HG03571 (cell line): ENCODE data around the gene WNT7B.

Source experiments
- ATAC-seq: cut with Tn5 transposase; IDR thresholded peaks from one replicate; pipeline ENCODE4 v1.9.1; 2021; ENCODE audit not compliant: unreplicated experiment

WNT7B gene

GRCh38 chr22:45974498-45974897, 2.5 kb downstream of the WNT7B start:
- ATAC-seq, result no peak

DNA sequence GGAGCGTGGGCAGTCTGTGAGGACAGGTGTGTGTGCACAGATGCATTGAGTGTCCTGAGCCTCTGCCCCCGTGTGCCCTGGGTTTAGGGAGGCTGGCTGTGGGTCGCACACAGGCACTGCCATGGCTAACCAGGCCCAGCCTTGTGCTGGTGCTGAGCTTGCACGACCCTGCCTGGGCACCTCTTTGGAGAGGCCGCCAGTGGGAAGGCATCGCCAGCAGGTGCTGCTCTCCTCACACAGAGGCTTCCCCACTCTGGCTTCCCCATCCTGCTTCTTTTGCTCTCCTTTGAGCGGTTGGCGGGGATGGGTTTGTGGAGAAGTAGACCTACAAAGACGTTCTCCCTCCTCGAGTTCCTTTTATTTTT, 4.1 kb downstream of the WNT7B start:
- no peak for ATAC-seq

DNA sequence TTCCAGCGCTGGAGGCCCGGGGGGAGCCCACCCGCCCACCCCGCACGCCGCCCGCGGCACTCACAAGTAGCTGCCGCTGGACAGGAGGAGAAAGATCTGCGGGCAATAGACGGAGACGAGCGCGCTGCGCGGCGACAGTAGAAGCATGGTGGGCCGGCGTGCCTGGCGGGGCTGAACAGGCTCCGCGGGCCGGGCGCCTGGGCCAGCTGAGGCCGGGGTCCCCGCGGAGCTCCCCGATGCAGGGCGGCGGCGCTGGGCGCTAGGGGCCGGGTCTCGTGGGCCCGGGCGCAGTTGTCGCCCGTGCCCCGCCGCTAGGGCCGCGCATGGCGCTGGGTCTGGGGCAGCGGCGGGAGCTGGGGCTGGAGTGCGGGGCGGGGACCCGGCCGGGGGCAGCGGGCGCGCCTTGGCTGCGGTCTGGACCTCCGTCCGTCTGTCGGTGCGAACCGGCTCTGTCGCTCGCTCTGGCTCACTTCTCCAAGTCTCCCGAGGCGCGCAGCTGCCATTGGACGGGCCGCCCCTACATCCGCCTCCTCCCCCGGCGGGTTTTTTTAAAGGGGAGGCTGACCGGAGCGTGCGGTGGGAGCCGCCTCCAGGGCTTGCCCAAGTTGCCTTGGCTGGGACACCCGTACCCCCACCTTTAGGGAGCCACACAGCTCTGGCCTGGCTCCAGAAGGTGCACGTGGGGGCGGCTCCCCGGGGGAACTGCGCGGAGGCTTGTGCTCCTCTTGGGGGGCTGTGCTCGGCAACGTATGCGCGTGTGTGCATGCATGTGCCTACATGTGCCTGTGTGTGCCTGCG, 4.7 kb downstream of the WNT7B start:
- no peak for ATAC-seq

DNA sequence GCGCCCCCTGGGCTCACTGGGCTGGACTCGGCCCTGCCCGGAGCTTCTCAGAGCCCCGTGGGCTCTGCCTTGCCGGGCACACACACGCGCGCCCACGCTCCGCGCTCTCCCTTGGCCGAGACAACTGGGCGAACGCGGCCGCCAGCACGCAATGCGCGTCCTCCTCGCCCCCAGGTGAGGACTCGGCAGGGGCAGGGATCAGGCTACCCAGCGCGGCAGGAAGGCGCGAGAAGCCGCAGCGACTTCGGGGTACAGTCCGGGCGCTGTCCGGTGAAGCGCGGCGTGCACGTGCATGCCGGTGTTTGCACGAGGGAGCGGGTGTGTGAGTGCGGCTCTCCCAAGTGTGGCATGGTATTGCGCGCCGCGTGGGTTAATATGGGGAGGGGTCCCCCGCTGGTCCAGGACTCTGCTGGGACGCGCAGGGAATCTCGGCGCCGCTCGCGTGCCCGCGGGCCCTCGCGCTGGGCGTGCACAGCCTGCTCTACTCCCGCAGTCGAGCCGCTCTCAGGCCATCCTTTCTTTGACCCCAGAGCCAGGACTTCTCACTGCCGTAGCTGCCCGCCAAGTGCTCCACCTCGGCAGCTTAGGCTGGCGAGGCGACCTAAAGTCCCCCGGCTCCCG, 5.4 kb downstream of the WNT7B start:
- ATAC-seq, result no peak

GRCh38 chr22:45970705-45971407, 6.1 kb downstream of the WNT7B start:
- no peak for ATAC-seq

DNA sequence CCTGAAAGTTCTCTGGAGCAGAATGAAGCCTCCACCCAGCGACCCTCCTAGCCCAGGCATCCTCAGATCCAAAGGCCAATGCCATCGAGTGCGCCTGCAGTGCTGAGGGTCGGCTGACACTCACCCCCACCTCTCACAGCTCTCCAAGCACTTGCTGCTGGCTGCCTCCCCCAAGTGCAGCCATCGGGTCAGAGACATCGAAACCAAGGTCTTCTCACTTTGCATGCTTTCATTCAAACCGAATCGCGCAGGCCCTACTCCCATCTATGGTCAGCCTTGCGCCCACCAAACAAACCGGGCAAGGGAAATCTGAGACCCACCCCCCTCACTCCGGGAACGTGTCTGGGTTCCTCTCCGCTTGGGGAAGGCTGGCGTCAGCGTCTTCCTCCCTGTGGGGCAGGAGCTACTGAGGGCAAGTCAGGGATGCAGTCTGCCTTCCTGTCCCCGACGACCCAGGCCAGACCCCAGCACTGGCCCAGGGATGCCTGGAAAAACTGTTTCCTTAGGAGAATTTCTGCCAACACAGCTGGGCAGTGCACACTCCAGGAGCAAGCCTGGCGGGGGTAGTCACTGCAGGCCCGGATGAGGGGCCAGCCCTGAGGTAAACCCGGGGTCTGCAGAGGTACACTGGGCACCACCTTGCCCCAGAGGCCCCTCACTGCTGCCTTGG, 7.0 kb downstream of the WNT7B start:
- no peak for ATAC-seq

GRCh38 chr22:45969414-45969799, 7.6 kb downstream of the WNT7B start:
- ATAC-seq, result no peak

DNA sequence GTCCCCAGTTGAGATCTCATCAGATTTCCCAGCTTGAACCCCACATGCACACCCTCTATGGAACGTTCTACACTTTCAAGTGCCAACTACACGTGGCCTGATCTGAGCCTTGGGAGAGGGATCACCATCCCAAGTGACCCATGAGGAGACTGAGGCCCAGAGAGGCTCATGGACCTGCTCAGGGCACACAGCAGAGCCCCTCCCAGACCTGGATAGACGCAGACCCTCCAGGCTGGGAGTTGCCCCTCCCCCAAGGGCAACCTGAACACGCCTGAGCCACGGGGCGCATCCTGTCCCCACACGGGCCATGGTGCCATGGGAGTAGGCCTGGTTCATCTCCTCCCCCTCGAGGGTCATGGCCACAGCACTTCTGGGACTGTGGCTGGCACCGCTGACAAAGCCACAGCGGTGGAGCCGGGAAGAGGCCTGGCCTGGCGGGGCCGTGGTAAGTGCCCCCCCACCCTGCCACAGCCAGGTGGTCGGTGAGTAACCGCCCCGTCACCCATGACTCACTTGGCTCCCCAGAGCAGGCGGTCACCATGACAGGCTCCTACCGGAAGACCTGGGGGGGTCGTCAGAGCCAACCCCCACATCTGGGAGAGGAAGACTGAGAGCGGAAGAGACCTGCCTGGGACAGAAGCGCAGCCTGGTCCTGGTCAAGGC, 8.1 kb downstream of the WNT7B start:
- no peak for ATAC-seq

GRCh38 chr22:45968003-45968650, 8.8 kb downstream of the WNT7B start:
- no peak for ATAC-seq

DNA sequence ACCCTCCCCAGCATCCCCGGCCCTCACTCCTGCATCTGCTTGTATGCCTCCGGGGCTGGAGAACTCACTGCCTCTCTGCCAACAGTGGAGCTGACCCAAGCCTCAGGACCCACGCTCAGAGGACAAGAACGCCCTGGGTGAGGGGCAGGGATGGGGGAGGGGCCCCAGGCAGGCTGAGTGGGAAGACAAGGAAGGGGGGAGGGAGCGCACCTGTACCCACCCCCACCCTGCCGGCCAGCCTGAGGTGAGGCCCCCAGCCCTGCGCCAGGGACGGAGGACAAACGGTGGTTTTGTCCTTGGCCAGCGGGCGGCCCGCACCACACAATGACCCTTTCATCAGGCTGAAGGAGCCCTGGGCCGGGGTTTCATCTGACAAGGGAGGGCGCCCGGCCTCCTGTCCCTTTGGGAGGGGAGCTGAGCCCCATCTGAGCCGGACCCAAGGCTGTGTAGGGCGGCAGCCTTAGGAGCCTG, 10.0 kb downstream of the WNT7B start:
- ATAC-seq, result no peak

GRCh38 chr22:45966320-45966894, 10.6 kb downstream of the WNT7B start:
- no peak for ATAC-seq

DNA sequence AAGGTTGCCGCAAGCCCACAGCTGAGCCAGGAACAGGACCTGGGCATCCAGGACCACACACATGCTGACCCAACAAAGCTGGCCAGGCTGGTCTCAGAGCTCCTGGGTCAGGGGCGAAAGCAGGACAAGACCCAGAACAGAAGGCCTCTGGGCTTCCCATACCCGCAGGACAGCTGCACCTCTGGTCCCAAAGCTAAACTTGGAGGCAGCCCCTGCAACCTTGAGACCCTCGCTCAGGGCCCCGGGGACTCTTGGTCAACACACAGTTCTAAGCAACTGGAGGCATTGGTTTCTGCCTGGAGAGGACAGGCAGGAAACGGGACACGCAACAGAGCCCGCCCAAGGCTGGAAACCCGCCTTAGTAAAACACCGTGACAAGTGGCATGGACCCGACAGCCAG, 11.4 kb downstream of the WNT7B start:
- no peak for ATAC-seq

DNA sequence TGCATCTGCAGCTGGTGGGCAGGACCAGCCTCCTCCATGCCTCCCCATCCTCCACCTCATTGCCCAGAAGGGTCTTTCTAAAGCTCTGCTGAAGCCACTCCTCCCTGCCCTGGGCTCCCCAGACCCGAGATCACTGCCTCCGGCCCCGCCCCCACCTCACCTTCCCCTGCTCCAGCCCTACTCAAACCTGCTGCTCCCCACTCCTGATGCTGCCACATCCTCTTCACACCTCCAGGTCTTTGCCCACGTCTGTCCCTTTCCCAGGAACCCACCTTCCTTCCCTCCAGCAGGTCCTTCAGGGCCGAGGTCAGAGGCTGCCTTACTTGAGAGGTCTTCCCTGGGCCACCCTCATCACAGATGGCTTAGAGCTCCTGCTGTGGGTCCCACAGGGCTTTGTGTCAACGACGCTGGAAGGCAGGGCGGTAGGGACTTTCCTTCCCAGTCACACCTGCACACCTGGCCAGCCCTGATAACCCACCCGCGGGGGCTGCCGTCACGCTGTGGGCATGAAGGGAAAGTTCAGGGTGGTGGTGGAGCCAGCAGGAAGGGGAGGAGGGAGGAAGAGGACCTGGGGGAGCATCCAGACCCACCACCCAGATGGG, 11.9 kb downstream of the WNT7B start:
- ATAC-seq, result no peak

DNA sequence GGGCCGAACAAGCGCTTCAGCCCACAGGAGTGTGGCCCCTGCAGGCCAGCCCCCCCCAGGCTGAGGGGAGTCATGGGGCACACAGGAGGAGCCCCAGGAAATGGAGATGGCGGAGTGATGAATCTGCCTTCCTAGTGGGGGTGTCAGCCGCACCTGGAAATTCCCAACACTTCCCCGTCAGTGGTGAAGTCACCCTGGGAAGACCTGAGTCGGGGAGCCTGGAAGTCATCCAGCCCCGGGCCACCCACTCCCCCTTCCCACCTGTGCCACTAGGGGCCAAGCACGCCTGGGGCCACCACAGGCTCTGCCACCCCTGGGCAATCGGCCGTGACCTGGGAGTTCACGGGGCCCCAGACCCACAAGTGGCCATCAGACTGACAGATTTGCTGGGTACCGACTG, 12.6 kb downstream of the WNT7B start:
- no peak for ATAC-seq

- no peak for ATAC-seq
Observed at GRCh38 chr22:45963821-45964220, 13.1 kb downstream of the WNT7B start.

DNA sequence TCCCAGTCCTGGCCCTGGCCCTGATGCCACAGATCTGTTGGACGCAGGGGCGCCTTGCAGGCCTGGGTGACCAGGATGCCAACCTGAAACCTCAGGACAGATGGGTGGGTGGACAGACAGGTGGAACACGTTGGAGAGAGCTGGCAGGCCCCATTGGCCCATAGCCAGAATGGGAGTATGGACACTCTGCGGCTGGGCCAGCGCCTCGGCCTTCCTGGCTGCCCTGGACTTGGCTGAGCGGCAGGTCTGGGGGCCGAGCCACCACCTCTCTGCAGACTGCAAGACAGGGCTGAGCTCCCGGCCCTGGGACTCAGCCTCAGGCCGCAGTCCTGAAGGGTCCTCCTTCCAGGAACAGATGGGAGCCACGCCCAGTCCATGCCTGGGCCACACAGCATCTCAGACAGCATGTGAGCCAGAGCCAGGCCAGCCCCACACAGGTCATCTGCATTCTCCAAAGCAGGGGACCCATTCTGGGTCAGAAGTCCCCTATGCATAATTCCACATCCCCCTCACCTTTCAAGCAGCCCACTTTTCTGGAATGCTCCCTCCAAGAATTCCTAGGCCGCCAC, 14.1 kb downstream of the WNT7B start:
- no peak for ATAC-seq

- no peak for ATAC-seq
Observed at GRCh38 chr22:45962434-45962718, 14.6 kb downstream of the WNT7B start.

DNA sequence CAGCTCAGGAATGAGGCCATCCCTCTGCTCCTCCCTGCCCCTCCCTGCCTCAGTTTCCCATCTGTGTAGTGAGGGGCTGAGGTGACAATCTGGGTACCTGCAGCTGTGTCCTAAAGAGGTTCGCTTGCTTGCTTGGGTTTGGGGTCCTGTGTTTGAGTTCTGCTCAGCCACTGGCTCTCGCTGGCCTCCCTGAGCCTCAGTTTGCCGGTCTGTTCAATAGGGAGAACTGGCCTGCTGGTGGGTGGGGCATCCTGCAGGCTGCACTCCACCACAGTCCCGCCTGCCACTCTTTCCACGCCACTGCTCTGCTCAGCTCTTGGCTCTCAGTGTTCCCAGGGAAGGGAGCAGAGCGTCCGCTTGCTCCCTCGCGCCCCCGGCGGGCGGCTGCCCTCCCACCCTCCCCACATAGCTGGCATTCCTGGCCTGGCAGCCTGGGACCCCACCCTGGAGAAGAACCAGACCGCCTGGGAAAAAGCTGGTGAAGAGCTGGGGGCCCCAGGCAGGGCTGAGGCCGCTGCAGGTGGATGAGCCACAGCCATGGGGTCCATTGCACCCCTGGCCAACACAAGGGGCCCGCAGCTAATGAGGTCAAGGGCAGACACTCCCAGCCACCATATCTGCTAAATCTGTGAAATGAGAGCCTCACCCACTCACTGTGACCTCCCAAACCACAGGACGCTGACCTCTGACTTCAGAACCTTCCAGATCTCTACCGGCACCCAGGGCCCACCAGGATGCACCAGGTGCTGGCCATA, 15.1 kb downstream of the WNT7B start:
- ATAC-seq, result no peak
